Fibroblast of skin of abdomen (primary cell): ENCODE data around the gene C5orf52.
"Not testable (repeated sequence)": the region's sequence is repeated elsewhere in the genome, so short reads cannot be mapped to it uniquely, and the experiment has no call there.

ENCODE experiments used
- DNase-seq: peaks from one replicate; pipeline ENCODE4 v3.0.0-alpha.2; 2013

The C5orf52 gene

DNA sequence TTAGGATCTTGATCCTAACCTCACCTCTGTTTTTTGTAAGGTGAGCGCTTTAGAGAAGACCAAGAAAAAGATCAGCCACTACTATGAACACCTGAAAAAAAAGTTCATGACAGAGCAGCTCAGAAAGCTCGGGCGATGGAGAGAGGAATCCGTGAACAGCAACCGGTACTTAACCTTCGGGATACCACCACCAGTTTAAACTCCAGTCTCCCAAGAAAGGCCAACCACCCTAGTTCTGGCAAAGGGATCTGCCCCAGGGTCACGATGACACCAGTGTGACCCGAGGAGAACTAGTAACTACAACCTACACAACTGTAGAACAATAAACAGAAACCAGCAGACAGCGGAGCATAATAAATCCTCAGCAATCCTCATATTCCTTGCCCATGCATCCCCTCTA, 8.5 kb downstream of the C5orf52 start:
- DNase-seq: no peak

DNA sequence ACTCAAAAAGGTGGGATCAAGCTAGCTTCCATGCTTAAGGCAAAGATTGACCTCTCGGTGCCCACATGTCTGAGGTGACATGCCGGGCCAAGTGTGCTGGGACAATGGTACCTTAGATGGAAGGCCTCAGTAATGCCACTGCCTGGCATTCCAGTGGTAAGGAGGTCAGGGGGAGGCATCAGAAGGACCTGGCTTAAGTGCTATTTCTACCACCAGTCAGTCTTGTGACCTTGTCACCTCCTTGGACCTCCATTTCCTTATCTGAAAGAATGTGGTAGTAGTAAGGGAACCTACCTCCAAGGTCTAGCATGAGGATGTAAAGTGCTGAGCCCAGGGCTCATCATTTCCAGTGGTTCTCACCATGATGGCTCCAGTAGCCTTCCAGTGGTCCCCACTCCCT, 8.9 kb downstream of the C5orf52 start:
- DNase-seq: no peak

DNA sequence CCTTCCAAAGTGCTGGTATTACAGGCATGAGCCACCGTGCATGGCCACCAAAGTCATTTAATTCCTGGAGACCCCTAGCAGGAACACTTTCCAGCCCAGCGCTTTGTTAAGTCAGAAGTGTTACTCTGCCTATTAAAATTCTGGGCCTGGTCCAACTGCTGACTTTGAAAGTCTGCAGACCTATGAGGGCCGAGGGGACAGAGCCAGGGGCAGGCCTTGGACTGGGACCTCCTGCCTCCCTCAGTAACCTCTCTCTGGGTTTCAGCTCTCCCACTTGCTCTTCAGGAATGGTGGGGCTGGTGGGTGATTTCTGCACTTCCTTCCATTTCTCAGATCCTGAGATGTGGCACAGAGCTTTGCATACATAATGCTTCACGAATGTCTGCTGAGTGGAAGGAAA, 9.7 kb downstream of the C5orf52 start:
- no peak for DNase-seq

DNA sequence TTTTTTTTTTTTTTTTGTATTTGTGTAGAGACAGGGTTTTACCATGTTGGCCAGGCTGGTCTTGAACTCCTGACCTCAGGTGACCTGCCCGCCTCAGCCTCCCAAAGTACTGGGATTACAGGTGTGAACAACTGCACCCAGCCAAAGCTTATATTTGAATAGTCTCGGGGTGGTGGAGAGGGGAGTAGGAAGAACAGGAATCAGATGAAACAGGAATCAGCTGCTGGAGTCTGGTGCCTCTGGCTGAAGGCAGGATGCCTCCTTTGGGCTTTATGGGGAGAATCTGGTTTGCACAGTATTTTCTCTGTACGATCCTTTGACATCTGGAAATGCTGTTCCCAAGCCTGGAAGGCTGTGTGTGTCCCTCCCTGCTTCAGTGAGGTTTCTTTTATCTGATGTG, 10.9 kb downstream of the C5orf52 start:
- DNase-seq: no peak

DNA sequence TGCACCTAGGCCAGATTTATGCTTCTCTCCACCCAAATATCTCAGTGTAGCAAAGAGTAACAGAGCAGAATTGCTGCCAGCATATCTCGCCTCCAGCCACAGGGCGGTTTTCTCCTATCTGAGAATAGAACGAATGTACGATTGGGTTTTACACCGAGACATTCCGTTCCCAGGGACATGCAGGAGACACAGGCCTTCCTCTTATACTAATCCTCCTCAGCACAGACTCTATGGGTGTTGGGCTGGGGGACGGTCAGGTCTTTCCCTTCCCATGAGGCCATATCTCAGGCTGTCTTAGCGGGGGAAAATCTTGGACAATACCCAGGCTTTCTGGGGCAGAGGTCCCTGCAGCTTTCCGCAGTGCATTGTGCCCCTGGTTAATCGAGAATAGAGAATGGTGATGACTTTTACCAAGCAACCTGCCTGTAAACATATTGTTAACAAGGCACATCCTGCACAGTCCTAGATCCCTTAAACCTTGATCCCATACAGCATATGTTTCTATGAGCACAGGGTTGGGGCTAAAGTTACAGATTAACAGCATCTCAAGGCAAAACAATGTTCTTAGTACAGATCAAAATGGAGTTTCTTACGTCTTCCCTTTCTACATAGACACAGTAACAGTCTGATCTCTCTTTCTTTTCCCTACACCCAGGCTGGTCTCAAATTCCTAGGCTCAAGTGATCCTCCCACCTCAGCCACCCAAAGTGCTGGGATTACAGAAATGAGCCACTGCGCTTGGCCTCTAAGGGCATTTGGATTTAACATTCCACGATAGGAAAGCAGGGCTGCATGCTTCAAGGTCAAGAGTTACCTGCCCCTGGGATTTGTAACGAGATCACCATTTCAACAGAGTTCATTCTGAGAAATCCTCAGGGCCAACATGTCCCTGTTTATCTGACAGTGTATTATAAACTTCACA, 15.2 kb downstream of the C5orf52 start:
- DNase-seq: not testable (repeated sequence)

DNA sequence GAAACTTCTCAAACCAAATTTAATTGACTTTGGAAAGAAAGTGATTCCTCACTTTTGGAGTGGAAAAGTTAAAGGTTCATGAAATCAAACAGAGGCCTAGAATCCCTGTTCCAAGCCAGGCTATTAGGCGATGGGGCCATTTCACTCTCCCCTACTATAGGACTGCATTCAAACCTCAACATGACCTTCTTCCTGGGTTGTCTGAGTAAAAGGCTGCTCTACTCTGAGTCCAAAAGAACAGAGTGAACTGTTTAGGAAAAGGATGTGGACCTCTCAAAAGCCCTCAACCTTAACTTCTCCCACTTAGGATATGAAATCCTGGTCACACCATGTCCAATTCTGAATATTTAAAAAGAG, 15.8 kb downstream of the C5orf52 start:
- no peak for DNase-seq

DNA sequence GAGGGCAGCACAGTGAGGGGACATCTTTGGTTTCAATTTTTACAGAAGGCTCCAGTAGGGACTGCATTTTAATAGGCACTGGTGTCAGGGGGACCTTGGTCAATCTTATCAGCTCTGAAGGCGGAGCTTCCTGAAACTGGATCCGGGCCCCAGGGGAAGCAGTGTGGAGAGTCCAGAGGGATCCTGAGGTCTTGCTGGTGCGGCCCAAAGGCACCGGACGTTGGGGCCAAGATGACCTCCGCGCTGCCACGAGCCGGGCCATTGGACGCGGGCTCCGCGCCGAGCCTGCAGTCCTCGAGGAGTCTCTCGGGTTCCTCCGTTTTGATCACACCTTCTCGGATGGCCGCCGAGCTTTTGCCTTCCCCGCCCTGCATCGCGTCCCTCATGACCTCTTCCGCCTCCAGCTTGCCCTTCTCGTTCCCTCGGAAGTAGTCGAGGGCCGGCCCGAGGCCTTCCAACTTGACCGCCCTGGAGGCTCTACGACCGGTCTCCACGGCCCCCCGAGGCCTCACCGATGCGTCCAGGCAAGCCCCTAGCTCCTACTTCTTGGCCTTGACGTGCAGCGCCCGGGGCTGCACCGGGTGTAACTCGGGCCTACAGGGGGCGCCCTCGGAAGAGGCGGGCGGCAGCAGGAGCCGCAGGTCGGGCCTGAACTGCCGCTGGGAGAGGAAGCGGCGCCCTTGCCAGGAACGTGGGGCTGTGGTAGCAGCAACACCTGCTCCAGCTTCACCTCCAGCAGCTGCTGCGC, 18.8 kb downstream of the C5orf52 start:
- DNase-seq: no peak

DNA sequence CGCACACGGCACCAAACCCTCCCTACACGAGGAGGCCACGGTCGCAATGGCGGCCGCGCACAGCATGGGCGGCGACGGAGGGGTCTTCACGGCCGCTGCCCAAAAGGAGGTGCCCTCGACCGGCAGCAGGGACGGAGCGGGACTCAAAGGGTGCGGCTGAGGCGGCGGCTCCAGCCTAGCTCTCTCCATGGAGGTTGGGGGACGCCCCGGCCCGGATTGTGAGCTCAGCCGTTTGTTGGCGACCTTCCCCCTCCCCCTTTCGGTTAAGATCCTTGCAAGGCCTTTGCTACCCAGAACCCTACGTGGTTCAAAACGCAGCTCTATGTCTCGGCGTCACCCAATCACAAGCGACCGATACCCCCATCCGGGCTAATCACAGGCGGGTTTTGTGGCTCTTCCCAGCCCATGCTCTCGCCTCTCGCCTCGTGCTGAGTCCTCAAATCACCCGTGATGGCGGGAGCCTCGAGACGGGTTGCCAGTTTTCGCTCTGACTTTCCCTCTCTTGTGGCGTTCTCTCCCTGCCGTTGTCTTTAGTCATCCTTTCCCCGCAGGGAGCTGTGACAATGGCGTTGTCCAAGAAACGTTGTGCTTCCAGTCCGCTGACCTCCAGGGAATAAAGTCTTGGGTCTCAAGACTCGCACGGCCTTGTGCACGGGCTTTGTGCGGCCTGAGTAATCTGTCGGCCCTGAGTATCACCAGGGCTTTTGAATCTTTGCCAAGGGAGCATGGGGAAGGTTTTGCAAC, 19.5 kb downstream of the C5orf52 start:
- no peak for DNase-seq

DNA sequence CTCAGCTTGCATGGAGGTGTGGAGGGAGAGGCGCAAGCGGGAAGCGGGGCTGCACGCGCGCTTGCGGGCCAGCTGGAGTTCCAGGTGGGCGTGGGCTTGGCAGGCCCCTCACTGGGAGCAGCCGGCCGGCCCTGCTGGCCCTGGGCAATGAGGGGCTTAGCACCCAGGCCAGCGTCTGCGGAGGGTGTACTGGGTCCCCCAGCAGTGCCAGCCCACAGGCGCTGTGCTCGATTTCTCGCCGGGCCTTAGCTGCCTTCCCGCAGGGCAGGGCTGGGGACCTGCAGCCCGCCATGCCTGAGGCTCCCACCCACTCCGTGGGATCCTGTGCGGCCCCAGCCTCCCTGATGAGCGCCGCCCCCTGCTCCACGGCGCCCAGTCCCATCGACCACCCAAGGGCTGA, 22.5 kb downstream of the C5orf52 start:
- not testable (repeated sequence) for DNase-seq

DNA sequence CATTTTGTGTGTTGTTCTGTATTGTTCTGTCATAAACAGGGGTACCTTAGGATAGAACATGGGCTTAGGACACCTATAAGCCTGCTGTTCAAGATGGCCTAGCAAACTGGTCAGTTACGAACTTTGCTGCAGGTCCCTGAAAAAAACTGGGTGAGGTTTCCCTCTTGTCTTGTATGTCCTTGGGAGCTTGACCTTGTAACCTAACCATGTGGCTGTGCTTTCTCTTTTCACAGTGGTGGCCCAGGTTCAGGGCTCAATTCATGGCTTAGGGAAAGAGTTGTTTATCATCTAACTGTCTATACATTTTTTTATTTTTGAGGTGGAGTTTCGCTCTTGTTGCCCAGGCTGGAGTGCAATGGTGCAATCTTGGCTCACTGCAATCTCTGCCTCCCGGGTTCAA, 24.8 kb downstream of the C5orf52 start:
- DNase-seq: not testable (repeated sequence)

DNA sequence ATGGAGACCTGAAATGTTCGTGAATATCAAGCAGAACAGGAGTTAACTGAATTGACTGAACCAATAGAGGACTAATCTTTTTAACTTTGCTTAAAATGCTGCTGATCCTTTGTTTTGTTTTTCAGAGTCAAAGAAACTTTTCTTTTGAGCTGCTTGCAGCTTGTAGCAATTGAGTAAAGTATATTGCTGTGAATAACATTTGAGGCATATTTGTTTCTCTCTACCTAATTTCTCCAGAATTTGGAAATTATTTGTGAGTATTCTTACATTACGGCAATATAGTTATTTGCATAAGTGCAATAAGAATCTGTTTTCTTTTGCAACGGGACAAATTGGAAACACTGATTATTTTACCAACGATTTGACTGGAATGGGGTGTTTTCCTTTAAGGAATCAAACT, 27.3 kb downstream of the C5orf52 start:
- not testable (repeated sequence) for DNase-seq

DNA sequence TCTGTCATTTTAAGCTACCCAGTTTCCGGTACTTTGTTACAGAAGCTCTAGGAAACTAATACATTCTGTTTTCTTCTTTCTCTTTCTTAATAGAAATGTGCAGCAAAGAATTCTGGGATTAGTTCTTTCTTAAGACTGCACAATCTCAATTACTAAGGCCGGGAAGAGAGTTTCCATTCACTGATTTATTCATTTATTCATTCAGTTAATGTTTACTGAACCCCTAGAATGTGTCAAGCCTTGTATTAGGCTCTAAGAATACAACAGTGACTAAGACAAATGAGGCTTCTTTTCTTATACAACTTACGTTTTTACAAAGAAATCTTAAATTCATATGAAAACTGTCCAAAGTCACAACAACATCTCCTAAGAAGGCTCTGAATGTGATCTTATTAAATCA, 32.4 kb downstream of the C5orf52 start:
- DNase-seq: no peak

DNA sequence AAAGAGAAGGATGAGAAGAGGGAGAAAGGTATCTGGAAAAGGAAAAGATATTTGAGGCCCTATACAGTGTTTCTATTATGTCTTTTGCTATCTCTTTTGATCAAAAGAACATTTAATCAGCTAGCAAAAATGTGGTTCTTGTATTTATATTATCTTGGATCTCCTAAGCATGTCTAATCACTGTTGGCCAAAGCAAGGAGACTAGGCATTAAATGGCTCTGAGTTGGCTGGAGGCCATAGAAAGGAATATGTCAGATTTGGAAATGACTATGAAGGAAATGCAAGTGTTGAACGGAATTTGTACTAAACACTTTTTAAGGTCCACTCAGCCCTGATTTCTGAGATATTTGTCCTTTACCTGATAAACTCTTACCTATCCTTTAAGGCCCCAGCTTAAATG, 37.5 kb downstream of the C5orf52 start:
- DNase-seq: peak; percentile 40

DNA sequence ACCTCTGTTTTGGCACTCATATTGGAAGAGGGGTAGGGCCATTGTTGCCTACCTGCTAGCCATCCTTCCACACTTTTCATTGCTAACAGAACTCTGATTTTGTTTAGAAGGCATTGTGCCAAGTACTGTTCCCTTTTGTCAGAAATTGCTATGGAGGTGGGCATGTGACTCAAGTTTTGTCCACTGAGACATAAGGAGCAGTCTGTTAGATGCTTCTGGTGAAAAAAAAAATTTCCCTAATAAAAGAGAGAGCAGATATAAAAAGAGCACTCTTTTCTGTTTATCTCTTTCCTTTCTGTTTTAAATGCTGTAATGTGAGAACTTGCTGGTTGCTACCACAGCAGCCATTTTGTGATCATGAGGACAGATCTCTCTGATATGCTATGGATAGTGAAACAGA, 38.0 kb downstream of the C5orf52 start:
- no peak for DNase-seq

DNA sequence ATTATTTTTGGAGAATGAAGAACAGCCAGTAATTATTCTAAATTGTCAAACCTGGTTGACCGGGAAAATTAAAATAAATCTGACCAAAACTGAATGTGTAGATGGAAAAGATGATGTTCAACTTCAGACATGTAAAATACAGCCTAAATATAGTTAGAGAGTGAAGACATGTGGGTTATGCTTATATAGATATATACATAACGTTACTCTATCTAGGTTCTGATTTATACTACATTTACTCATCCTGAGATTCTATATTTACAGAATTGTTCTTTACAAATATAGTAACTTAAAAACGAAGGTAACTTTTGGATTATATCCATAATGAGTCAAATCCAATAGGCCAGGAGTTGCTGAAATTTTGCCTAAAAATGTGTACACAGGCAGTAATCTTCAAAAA, 39.1 kb downstream of the C5orf52 start:
- DNase-seq: no peak

DNA sequence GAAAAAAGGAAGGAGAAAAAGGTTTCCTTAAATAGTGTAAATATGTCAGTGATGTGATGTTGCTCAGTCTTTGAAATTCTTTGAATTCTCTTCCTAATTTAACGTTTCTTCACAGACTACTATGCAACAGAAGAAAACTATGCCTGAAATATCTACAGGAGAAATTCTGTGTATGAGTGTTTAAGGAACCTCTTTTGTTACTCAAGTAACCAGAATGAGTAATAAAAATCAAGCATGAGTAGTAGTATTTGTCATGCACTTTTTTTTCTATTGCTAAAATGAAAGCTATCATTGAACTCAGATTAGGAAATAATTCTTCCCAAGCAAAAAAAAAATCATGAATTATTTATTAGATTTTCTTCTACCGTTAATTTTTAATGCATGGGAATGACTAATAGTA, 39.5 kb downstream of the C5orf52 start:
- peak; percentile 84 for DNase-seq

DNA sequence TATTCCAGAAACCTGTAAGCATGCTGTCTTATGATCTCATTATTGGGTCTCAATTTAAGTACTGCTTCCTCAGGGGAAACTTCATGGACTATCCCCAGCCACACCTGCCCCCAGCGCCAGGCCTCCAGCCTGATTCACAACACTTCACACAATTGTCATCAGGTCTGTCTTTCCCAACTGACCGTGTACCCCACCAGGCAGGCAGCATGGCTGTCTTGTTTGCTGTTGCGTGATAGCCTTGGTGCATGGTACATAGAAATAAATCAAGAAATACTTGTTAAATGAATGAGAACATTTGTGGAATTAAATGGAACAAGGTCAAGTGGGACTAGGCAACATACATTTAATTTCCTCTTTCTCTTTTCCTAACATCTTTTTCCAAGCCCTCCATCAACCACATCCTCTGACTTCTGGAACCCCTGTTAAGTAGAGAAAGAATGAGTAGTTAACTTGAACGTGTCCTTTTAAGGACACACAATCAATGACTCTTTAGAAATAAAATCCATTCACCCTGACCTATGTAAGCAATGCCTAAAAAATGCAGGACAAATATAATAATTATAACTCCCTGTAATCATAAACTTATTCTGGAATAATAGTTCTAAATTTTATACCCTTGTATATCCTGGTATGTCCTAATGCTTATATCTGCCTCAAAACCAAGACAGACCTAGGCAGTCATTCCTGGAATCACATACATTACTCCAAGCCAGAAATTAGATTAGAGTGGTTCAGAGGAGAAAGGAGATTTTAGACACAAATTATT, 42.7 kb downstream of the C5orf52 start:
- peak; percentile 46 for DNase-seq

DNA sequence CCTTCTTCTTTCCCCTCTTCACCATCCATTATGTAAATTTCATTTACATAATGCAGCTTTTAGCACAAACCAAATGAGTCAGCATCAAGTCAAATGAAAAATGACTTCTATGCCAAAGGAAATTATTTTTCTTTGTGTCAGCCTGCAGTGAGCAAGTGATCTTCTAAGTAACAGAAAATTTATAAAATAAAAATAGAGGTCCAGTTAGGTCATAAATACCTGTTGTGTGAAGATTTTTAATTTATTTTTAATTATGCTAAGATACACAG, 43.2 kb downstream of the C5orf52 start:
- DNase-seq: no peak

DNA sequence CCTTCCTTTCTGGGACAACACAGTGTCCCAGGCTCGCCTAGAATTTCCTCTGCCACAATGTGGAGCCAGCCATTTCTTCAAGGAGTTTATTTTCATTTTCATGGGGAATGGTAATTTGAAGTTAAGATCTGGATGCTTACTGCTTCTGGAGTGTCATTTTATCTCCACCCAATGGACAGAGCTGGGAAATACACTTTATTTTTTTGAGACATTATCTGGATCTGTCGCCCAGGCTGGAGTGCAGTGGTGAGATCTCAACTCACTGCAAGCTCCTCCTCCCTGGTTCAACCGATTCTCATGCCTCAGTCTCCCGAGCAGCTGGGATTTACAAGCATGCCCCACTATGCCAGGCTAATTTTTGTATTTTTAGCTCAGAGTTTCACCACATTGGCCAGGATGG, 47.2 kb downstream of the C5orf52 start:
- peak; percentile 75 for DNase-seq

DNA sequence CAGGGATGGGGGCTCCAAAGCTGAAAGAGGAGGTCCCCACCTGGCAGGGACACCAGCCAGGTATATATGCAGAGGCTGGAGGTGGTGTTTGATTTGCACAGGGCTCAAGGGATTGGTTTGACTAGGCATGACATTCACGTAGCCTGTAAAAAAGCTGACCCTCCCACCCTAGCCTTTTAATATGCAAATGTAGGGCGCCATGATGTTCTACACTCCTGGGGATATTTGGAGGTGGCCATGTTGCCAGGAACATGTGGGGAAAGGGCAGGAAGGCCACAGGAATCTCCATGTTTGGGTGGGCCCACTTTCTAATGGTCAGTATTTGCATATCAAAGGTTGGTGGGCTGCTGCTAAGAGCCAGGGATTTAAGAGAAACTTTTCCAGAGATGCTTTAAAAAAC, 47.9 kb downstream of the C5orf52 start:
- DNase-seq: no peak

DNA sequence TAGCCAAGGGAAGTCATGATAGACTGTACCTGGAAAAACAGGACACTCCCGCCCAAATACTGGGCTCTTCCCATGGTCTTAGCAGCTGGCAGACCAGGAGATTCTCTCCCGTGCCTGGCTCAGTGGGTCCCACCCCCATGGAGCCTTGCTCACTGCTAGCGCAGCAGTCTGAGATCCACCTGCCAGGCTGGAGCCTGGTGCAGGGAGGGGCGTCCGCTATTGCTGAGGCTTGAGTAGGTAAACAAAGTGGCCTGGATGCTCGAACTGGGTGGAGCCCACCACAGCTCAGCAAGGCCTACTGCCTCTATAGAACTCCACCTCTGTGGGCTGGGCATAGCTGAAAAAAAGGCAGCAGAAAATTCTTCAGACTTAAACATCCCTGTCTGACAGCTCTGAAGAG, 49.8 kb downstream of the C5orf52 start:
- DNase-seq: no peak

DNA sequence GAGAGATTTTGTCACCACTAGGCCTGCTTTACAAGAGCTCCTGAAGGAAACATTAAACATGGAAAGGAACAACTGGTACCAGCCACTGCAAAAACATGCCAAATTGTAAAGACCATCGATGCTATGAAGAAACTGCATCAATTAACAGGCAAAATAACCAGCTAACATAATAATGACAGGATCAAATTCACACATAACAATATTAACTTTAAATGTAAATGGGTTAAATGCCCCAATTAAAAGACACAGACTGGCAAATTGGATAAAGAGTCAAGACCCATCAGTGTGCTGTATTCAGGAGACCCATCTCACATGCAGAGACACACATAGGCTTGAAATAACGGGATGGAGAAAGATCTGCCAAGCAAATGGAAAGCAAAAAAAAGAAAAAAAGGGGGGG, 51.6 kb downstream of the C5orf52 start:
- DNase-seq: not testable (repeated sequence)

DNA sequence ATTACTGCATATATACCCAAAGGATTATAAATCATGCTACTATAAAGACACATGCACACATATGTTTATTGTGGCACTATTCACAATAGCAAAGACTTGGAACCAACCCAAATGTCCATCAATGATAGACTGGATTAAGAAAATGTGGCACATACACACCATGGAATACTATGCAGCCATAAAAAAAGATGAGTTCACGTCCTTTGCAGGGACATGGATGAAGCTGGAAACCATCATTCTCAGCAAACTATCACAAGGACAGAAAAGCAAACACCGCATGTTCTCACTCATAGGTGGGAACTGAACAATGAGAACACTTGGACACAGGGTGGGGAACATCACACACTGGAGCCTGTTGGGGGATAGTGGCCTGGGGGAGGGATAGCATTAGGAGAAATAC, 55.3 kb downstream of the C5orf52 start:
- not testable (repeated sequence) for DNase-seq
